Spleen (tissue), 7 donors: ENCODE measurements around the gene RNF126.

Experiments used
- POLR2A ChIP-seq, 3 donors: fragments of 450-650 bp; IDR thresholded peaks; one replicate each; pipeline ENCODE4 v1.5.1; 2017; ENCODE audit warnings: antibody characterized with exemption in 3 of 3, mild to moderate bottlenecking in 1 of 3
- POLR2AphosphoS5 ChIP-seq, 3 donors: sonication (generic); formaldehyde crosslinking; IDR thresholded peaks; one replicate each; pipeline ENCODE4 v1.5.1; 2017; ENCODE audit warnings: antibody characterized with exemption in 3 of 3
- TF ChIP-seq, protein P1 (sequence below), 11 experiments: fragments of 200-600 bp in 7 of 11; fragments of 450-650 bp in 4 of 11; sonication (generic) in 4 of 11; IDR thresholded peaks in 8 of 11; conservative IDR thresholded peaks in 3 of 11; 1 replicate in 7 of 11; 2 replicates in 4 of 11; pipeline versions ENCODE4 v1.4.0 to v1.8.0; 2016 to 2021; ENCODE audit warnings: antibody characterized with exemption in 11 of 11, inconsistent platforms in 4 of 11, mild to moderate bottlenecking in 1 of 11
- donor health status: DM: no; HTN: no; CAD: no; lungs with moderate emphysema.
- donor health status: DM: no; HTN: no; CAD: no.
- donor health status: DM: no; HTN: no; CAD: no.

DNA sequence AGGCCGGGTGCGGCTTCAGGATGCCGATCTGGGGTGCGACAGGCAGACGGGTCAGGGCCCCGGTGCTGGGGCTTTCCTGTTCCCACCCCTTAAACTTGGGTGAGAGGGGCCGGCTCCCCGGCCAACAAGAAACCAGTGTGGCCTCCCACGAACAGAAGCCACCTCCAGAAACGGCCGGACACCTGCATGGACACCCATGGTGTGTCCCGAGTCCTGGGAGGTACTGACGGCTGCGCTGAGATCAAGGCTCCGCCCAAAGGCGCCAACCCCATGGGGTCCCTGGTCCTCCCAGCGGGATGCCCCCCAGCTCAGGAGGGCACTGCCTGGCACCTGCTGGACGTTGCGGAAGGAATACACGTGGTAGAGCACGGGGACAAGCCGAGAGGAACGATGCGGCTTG lies 41.2 kb downstream of the RNF126 start:
- TF ChIP-seq POLR2AphosphoS5 (IDR thresholded peaks at IDR 0.05), result no peak
- TF ChIP-seq, protein P1, sequence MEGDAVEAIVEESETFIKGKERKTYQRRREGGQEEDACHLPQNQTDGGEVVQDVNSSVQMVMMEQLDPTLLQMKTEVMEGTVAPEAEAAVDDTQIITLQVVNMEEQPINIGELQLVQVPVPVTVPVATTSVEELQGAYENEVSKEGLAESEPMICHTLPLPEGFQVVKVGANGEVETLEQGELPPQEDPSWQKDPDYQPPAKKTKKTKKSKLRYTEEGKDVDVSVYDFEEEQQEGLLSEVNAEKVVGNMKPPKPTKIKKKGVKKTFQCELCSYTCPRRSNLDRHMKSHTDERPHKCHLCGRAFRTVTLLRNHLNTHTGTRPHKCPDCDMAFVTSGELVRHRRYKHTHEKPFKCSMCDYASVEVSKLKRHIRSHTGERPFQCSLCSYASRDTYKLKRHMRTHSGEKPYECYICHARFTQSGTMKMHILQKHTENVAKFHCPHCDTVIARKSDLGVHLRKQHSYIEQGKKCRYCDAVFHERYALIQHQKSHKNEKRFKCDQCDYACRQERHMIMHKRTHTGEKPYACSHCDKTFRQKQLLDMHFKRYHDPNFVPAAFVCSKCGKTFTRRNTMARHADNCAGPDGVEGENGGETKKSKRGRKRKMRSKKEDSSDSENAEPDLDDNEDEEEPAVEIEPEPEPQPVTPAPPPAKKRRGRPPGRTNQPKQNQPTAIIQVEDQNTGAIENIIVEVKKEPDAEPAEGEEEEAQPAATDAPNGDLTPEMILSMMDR (IDR thresholded peaks at IDR 0.05 in 8 of 11, conservative IDR thresholded peaks at IDR 0.05 in 3 of 11), result no peak
- TF ChIP-seq POLR2A (IDR thresholded peaks at IDR 0.05), result no peak
